BLaER1 (cell line): ENCODE data around the gene NUP62.
"Not testable (repeated sequence)": the region's sequence is repeated elsewhere in the genome, so short reads cannot be mapped to it uniquely, and the experiment has no call there.

ENCODE experiments used
- H3K27ac ChIP-seq: shearing (Covaris generic); formaldehyde crosslinking; 2 replicates; pipeline ENCODE4 v1.8.1; 2022
- H3K27me3 ChIP-seq: shearing (Covaris generic); formaldehyde crosslinking; 2 replicates; pipeline ENCODE4 v1.8.1; 2022
- H3K36me3 ChIP-seq: shearing (Covaris generic); formaldehyde crosslinking; 2 replicates; pipeline ENCODE4 v1.8.1; 2022
- H3K4me1 ChIP-seq: shearing (Covaris generic); formaldehyde crosslinking; 2 replicates; pipeline ENCODE4 v1.8.1; 2022
- H3K4me2 ChIP-seq: shearing (Covaris generic); formaldehyde crosslinking; 2 replicates; pipeline ENCODE4 v1.8.1; 2022
- H3K4me3 ChIP-seq: shearing (Covaris generic); formaldehyde crosslinking; 2 replicates; pipeline ENCODE4 v1.8.1; 2022
- H3K9ac ChIP-seq: shearing (Covaris generic); formaldehyde crosslinking; 2 replicates; pipeline ENCODE4 v1.8.1; 2022
- H3K9me3 ChIP-seq: shearing (Covaris generic); formaldehyde crosslinking; 2 replicates; pipeline ENCODE4 v1.8.1; 2022
- H4K20me1 ChIP-seq: shearing (Covaris generic); formaldehyde crosslinking; 2 replicates; pipeline ENCODE4 v1.8.1; 2022
- Cebpa-rat ChIP-seq: shearing (Covaris generic); IDR thresholded peaks from 2 replicates; pipeline ENCODE4 v1.8.1; 2022

NUP62 gene

DNA sequence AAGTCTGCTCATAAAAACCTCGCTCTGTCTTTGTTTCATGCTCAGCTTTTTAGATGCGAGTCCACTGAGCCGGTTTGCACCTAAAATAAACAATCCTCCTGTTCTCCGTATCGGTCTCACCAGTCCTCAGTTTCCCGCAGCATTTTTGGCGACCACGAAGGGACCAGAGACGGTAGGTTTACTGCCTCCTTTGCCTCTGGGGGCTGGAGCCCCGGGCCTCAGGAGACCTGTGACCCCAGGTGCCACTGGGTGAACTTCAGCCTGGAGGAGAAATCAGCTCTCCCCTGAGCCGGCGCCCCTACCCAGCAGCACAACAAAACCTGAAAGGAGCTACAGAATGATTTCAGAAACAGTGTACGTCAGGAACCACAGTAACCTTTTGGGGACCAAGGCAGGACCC, 23.6 kb upstream of the NUP62 start:
- H3K27me3 ChIP-seq = no peaks in the 10 kb centered on the region
- H3K27ac ChIP-seq = no peak overlapping the region
- no peak for TF ChIP-seq Cebpa-rat
- no peaks in the 10 kb centered on the region for H3K36me3 ChIP-seq
- H3K4me1 ChIP-seq = peaks cover 34% of the 10 kb centered on the region
- H3K9me3 ChIP-seq = peaks cover 17% of the 10 kb centered on the region
- no peak overlapping the region for H3K4me3 ChIP-seq
- peak overlapping the region; percentile 48 for H3K4me2 ChIP-seq
- H4K20me1 ChIP-seq = no peaks in the 10 kb centered on the region
- H3K9ac ChIP-seq = no peak overlapping the region

- Histone ChIP-seq H3K36me3 (no peaks in the 10 kb centered on the region), H4K20me1 (no peaks in the 10 kb centered on the region), H3K4me1 (peaks cover 34% of the 10 kb centered on the region), H3K4me2 (0 out of 2 replicates have a peak overlapping the region, but pooled peaks have one; percentile 2), H3K9me3 (peaks cover 17% of the 10 kb centered on the region), H3K27me3 (no peaks in the 10 kb centered on the region), H3K27ac (no peak overlapping the region), H3K9ac (no peak overlapping the region), H3K4me3 (no peak overlapping the region)
- TF ChIP-seq Cebpa-rat = no peak
Measured at GRCh38 chr19:49952479-49952836, 23.2 kb upstream of the NUP62 start.

DNA sequence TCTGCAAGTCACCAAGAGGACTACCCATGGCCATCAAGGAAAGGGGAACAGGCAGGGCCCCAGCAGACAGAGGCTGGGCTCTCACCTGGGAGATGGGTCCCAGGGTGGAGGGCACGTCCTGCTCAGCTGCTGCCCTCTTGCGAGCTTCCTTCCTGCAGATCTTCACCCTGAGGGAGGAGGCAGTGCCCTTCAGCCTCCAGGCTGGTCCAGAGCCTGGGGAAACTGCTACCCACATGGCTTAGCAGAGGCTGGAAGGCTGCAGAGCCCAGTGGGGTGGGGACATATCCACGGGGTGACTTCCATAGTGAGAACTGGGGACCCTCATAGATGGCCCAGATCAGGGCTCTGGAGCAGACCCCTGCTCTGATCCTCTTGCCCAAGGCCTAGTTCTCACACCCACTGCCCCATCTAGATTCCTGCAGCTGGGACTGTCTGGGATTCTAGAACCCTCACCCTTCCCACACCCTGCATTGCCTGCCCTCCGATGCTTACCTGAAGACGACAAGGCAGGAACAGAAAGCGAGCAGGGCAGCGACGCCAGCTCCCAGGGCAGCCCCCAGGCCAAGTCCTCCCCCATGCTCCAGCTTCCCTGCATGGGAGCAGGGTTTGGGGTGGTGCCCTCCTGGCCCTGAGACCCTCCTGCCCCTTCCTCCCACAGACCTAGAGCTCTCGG, 22.6 kb upstream of the NUP62 start:
- Histone ChIP-seq H3K27me3 (no peaks in the 10 kb centered on the region), H3K4me1 (peaks cover 34% of the 10 kb centered on the region), H3K9me3 (peaks cover 17% of the 10 kb centered on the region), H3K27ac (no peak overlapping the region), H3K9ac (no peak overlapping the region), H3K36me3 (no peaks in the 10 kb centered on the region), H3K4me3 (no peak overlapping the region), H4K20me1 (no peaks in the 10 kb centered on the region), H3K4me2 (peak overlapping the region; percentile 17; the same call in 1 of the 2 replicates)
- TF ChIP-seq Cebpa-rat = no peak

DNA sequence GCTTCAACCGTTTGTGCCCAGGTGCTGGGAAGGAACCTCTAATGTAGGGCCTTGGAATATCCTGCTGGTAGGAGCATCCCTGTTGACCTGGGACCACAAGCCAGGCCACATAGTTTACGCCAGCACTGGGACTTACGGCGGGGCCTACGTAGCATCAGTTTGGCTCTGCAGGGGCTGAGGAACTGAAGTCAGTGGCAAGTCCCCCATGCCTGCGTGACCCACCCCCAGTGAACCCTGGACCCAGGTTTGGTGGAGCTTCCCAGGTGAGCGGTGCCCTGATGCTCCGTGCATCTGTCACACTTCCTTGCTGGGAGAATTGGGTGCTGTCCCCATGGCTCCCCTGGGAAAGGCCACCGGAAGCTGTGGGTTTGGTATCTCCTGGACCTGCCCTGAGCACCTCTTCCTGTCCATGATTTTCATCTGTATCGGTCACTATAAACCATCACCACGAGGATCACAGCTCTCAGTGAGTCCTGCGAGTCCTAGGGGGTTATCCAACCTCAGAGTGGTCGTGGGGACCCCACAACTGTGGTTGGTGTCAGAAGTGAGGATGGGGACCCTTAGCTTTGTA, 21.7 kb upstream of the NUP62 start:
- peak overlapping the region; percentile 17 for H3K4me2 ChIP-seq
- H3K36me3 ChIP-seq = no peaks in the 10 kb centered on the region
- H3K27ac ChIP-seq = no peak overlapping the region
- no peaks in the 10 kb centered on the region for H4K20me1 ChIP-seq
- no peaks in the 10 kb centered on the region for H3K27me3 ChIP-seq
- no peak overlapping the region for H3K9ac ChIP-seq
- no peak for TF ChIP-seq Cebpa-rat
- H3K9me3 ChIP-seq = peaks cover 17% of the 10 kb centered on the region
- peaks cover 34% of the 10 kb centered on the region for H3K4me1 ChIP-seq
- no peak overlapping the region for H3K4me3 ChIP-seq

- peaks cover 17% of the 10 kb centered on the region for H3K9me3 ChIP-seq
- no peak overlapping the region for H3K9ac ChIP-seq
- H3K27ac ChIP-seq = no peak overlapping the region
- H3K4me1 ChIP-seq = peaks cover 34% of the 10 kb centered on the region
- no peak for TF ChIP-seq Cebpa-rat
- no peak overlapping the region for H3K4me3 ChIP-seq
- H3K27me3 ChIP-seq = no peaks in the 10 kb centered on the region
- no peaks in the 10 kb centered on the region for H3K36me3 ChIP-seq
- H3K4me2 ChIP-seq = no peak overlapping the region
- H4K20me1 ChIP-seq = no peaks in the 10 kb centered on the region
Measured at GRCh38 chr19:49950590-49950948, 21.3 kb upstream of the NUP62 start.

GRCh38 chr19:49949742-49950589, 20.7 kb upstream of the NUP62 start:
- Histone ChIP-seq H3K4me2 (no peak overlapping the region), H3K27me3 (no peaks in the 10 kb centered on the region)

GRCh38 chr19:49946415-49946814, 17.1 kb upstream of the NUP62 start:
- no peak overlapping the region for H3K27ac ChIP-seq
- TF ChIP-seq Cebpa-rat = no peak
- no peak overlapping the region for H3K9ac ChIP-seq
- no peaks in the 10 kb centered on the region for H4K20me1 ChIP-seq
- H3K9me3 ChIP-seq = peaks cover under 1% of the 10 kb centered on the region; the same call in 1 of the 2 replicates
- peaks cover 8% of the 10 kb centered on the region for H3K4me1 ChIP-seq
- no peaks in the 10 kb centered on the region for H3K36me3 ChIP-seq
- H3K4me2 ChIP-seq = no peak overlapping the region
- no peaks in the 10 kb centered on the region for H3K27me3 ChIP-seq
- no peak overlapping the region for H3K4me3 ChIP-seq

More at GRCh38 chr19:49949742-49950589, 20.7 kb upstream of the NUP62 start:
- Histone ChIP-seq H3K4me1 (peaks cover 34% of the 10 kb centered on the region), H3K9ac (no peak overlapping the region), H3K4me3 (no peak overlapping the region), H3K9me3 (peaks cover 17% of the 10 kb centered on the region), H3K27ac (no peak overlapping the region), H3K36me3 (no peaks in the 10 kb centered on the region), H4K20me1 (no peaks in the 10 kb centered on the region)
- TF ChIP-seq Cebpa-rat = no peak

DNA sequence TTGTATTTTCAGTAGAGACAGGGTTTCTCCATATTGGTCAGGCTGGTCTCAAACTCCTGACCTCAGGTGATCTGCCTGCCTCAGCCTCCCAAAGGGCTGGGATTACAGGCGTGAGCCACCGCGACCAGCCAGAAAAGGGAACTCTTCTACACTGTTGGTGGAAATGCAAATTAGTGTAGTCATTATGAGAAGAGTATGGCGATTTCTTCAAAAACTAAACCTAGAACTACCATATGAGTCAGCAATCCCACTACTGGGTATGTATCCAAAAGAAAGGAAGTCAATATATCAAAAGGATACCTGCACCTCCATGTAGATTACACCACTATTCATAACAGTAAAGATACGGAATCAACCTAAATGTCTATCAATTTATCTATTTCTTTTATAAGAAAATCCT, 15.3 kb upstream of the NUP62 start:
- not testable (repeated sequence) for H3K9ac ChIP-seq, H3K4me2 ChIP-seq, H3K36me3 ChIP-seq, H3K4me1 ChIP-seq, H3K27ac ChIP-seq, H3K9me3 ChIP-seq, H3K4me3 ChIP-seq, H4K20me1 ChIP-seq, H3K27me3 ChIP-seq

DNA sequence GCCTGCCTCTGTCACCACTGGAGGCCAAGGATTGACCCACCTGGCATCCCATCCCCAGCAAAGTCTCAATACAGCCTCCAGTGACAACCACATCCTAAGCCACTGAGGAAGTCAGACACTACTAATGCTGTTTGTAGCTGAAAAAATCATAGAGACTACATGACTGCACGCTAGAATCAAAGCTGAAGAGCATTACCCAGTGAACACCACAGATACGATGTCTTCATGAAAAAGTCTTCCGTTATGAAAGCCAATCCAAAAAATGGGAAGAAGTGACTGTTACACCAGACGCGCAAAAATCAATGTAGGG, 11.1 kb upstream of the NUP62 start:
- Histone ChIP-seq H3K9ac (no peak overlapping the region), H3K27me3 (no peaks in the 10 kb centered on the region), H3K4me3 (no peak overlapping the region), H3K4me2 (no peak overlapping the region), H3K4me1 (no peaks in the 10 kb centered on the region), H3K27ac (no peak overlapping the region), H4K20me1 (peaks cover 18% of the 10 kb centered on the region; the same call in 1 of the 2 replicates), H3K36me3 (no peaks in the 10 kb centered on the region), H3K9me3 (no peaks in the 10 kb centered on the region; the same call in 1 of the 2 replicates)
- TF ChIP-seq Cebpa-rat = no peak

GRCh38 chr19:49939721-49940481, 10.6 kb upstream of the NUP62 start:
- no peaks in the 10 kb centered on the region for H3K4me1 ChIP-seq
- H3K9ac ChIP-seq = no peak overlapping the region
- TF ChIP-seq Cebpa-rat = no peak
- H3K9me3 ChIP-seq = no peaks in the 10 kb centered on the region; the same call in 1 of the 2 replicates
- no peaks in the 10 kb centered on the region for H3K36me3 ChIP-seq
- H4K20me1 ChIP-seq = peaks cover 20% of the 10 kb centered on the region; the same call in 1 of the 2 replicates
- H3K27me3 ChIP-seq = no peaks in the 10 kb centered on the region
- H3K27ac ChIP-seq = no peak overlapping the region
- no peak overlapping the region for H3K4me3 ChIP-seq
- no peak overlapping the region for H3K4me2 ChIP-seq
